ENCODE data around the gene ALKBH1. TPM values are rescaled to one million over a fixed set of nuclear protein-coding genes. Genes with fewer than 3 reads are reported as not detected.

ALKBH1 gene
- total RNA-seq, 1 experiment from 2014 or later = 25.0 TPM

- no peaks in the 10 kb centered on the region for H3K9me2 ChIP-seq (ENCODE audit: insufficient read depth)
- intact Hi-C loops (cut with micrococcal nuclease; ENCODE audit: unreplicated experiment) = no loop called here
- BruUV-seq (replicated peaks) = no TSS peak
- CTCF ChIA-PET = no interaction called here
- POLR2A ChIA-PET (ENCODE audit: unreplicated experiment) = no interaction called here
- peaks cover 12% of the 10 kb centered on the region for H3K4me1 ChIP-seq (replicated peaks; ENCODE audit: insufficient read depth)
- H2AFZ ChIP-seq = no peak overlapping the region; the same call in 1 of the 2 replicates
- TF ChIP-seq CTCF (conservative IDR thresholded peaks at IDR 0.05) = no peak
- TF ChIP-seq EZH2 (IDR thresholded peaks at IDR 0.05; ENCODE audit: low read depth) = no peak
- DNase-seq = peak in 1 of 2 experiments; percentile 34
- no peak overlapping the region for H3K4me3 ChIP-seq
- H3F3A ChIP-seq (ENCODE audit: insufficient read depth, low read depth) = no peaks in the 10 kb centered on the region; the same call in 1 of the 2 replicates
- no peaks in the 10 kb centered on the region for H3K9me3 ChIP-seq (ENCODE audit: insufficient read depth, low read depth)
- no peaks in the 10 kb centered on the region for H3K79me2 ChIP-seq (ENCODE audit: low read depth)
- no peaks in the 10 kb centered on the region for H3K27me3 ChIP-seq (ENCODE audit: insufficient read depth, low read depth)
- no peak overlapping the region for H3K27ac ChIP-seq
- no peaks in the 10 kb centered on the region for H3K36me3 ChIP-seq (ENCODE audit: low read depth)
- no peaks in the 10 kb centered on the region for H4K20me1 ChIP-seq (ENCODE audit: insufficient read depth)
- no peak overlapping the region for H3K4me2 ChIP-seq
These were observed 62.1 kb downstream of the ALKBH1 start for GRCh38 chr14:77645520-77646230.

GRCh38 chr14:77642407-77642806 lies 65.4 kb downstream of the ALKBH1 start:
- TF ChIP-seq CTCF (conservative IDR thresholded peaks at IDR 0.05) = no peak
- TF ChIP-seq EZH2 (IDR thresholded peaks at IDR 0.05; ENCODE audit: low read depth) = no peak
- Histone ChIP-seq H3K27ac (no peak overlapping the region), H3K4me1 (replicated peaks; ENCODE audit: insufficient read depth) (peaks cover 33% of the 10 kb centered on the region), H3F3A (ENCODE audit: insufficient read depth, low read depth) (peaks cover 24% of the 10 kb centered on the region), H3K27me3 (ENCODE audit: insufficient read depth, low read depth) (no peaks in the 10 kb centered on the region), H3K79me2 (ENCODE audit: low read depth) (no peaks in the 10 kb centered on the region), H3K9me2 (ENCODE audit: insufficient read depth) (no peaks in the 10 kb centered on the region), H3K4me2 (peak overlapping the region; percentile 35), H3K9me3 (ENCODE audit: insufficient read depth, low read depth) (peaks cover 4% of the 10 kb centered on the region; the same call in 1 of the 2 replicates), H3K4me3 (no peak overlapping the region), H3K36me3 (ENCODE audit: low read depth) (no peaks in the 10 kb centered on the region), H4K20me1 (ENCODE audit: insufficient read depth) (no peaks in the 10 kb centered on the region), H2AFZ (no peak overlapping the region)
- ChIA-PET CTCF (no interaction called here), POLR2A (ENCODE audit: unreplicated experiment) (interaction anchor here (0.5 to 0.6 kb wide), 2 partner anchors 28 to 699 kb away, joined by 3 to 6 read pairs; no protein-coding TSS in a partner anchor)
- BruUV-seq (replicated peaks) = no TSS peak
- DNase-seq = peak in 1 of 2 experiments; percentile 22
- intact Hi-C loops (cut with micrococcal nuclease; ENCODE audit: unreplicated experiment) = loop anchor here (2.0 kb wide), 1 partner anchor 26 kb away; the partner anchor contains the start of gene SPTLC2

GRCh38 chr14:77641534-77642341 lies 66.1 kb downstream of the ALKBH1 start:
- peak; percentile 32 to 77 for DNase-seq
- intact Hi-C loops (cut with micrococcal nuclease; ENCODE audit: unreplicated experiment) = loop anchor here (2.0 kb wide), 2 partner anchors 19 to 25 kb away; partner anchors contain the start of gene SPTLC2
- no peaks in the 10 kb centered on the region for H3K27me3 ChIP-seq (ENCODE audit: insufficient read depth, low read depth)
- no peak overlapping the region for H3K4me3 ChIP-seq
- TSS peak; percentile 79 for BruUV-seq (replicated peaks)
- CTCF ChIA-PET = interaction anchor here (0.6 kb wide), 1 partner anchor 91 kb away, joined by 5 read pairs; no protein-coding TSS in a partner anchor
- POLR2A ChIA-PET (ENCODE audit: unreplicated experiment) = interaction anchor here (0.5 to 0.6 kb wide), 3 partner anchors 29 to 699 kb away, joined by 3 to 6 read pairs (median 4); no protein-coding TSS in a partner anchor
- H3K4me1 ChIP-seq (replicated peaks; ENCODE audit: insufficient read depth) = peaks cover 38% of the 10 kb centered on the region
- H3K27ac ChIP-seq = no peak overlapping the region
- peaks cover 31% of the 10 kb centered on the region for H3F3A ChIP-seq (ENCODE audit: insufficient read depth, low read depth)
- no peaks in the 10 kb centered on the region for H3K36me3 ChIP-seq (ENCODE audit: low read depth)
- peaks cover 5% of the 10 kb centered on the region for H3K9me3 ChIP-seq (ENCODE audit: insufficient read depth, low read depth)
- H3K9me2 ChIP-seq (ENCODE audit: insufficient read depth) = no peaks in the 10 kb centered on the region
- H3K4me2 ChIP-seq = peak overlapping the region; percentile 35
- H4K20me1 ChIP-seq (ENCODE audit: insufficient read depth) = no peaks in the 10 kb centered on the region
- peak overlapping the region; percentile 35; the same call in 1 of the 2 replicates for H2AFZ ChIP-seq
- H3K79me2 ChIP-seq (ENCODE audit: low read depth) = no peaks in the 10 kb centered on the region
- no peak for TF ChIP-seq CTCF (conservative IDR thresholded peaks at IDR 0.05)
- no peak for TF ChIP-seq EZH2 (IDR thresholded peaks at IDR 0.05; ENCODE audit: low read depth)
